SK-N-SH treated with all-trans-retinoic acid at 6 μM for 48 hours (cell line): ENCODE measurements around the gene HECTD4.
"Not testable (repeated sequence)": the region's sequence is repeated elsewhere in the genome, so short reads cannot be mapped to it uniquely, and the experiment has no call there.

Experiments used
- ATAC-seq: fragments of 200-7000 bp; cut with Tn5 transposase; 3 replicates; pipeline ENCODE4 v1.9.1; 2020; ENCODE audit warnings: mild to moderate bottlenecking, moderate library complexity
- ARNTL ChIP-seq: fragments of 450-650 bp; formaldehyde crosslinking; IDR thresholded peaks from 2 replicates; pipeline ENCODE4 v1.5.0; 2020; ENCODE audit warnings: low read depth, mild to moderate bottlenecking, moderate library complexity, borderline replicate concordance
- BACH2 ChIP-seq: fragments of 250-450 bp; sonication (Bioruptor Pico); IDR thresholded peaks from 2 replicates; pipeline ENCODE4 v1.9.0; 2021; ENCODE audit warnings: mild to moderate bottlenecking, borderline replicate concordance
- CSDC2 ChIP-seq: fragments of 250-450 bp; sonication (Bioruptor Pico); IDR thresholded peaks from 2 replicates; pipeline ENCODE4 v1.5.0; 2020; ENCODE audit warnings: mild to moderate bottlenecking, moderate library complexity
- CSRNP3 ChIP-seq: fragments of 250-450 bp; sonication (Bioruptor Pico); IDR thresholded peaks from 2 replicates; pipeline ENCODE4 v1.5.1; 2021; ENCODE audit warnings: mild to moderate bottlenecking, moderate library complexity
- ESRRG ChIP-seq: fragments of 250-450 bp; sonication (Bioruptor Pico); IDR thresholded peaks from 2 replicates; pipeline ENCODE4 v1.6.1; 2021; ENCODE audit warnings: mild to moderate bottlenecking
- GLIS3 ChIP-seq: fragments of 250-450 bp; sonication (Bioruptor Pico); IDR thresholded peaks from 2 replicates; pipeline ENCODE4 v1.5.0; 2020; ENCODE audit warnings: mild to moderate bottlenecking, moderate library complexity
- ISL1 ChIP-seq: fragments of 250-450 bp; sonication (Bioruptor Pico); IDR thresholded peaks from 2 replicates; pipeline ENCODE4 v2.1.2; 2022; ENCODE audit warnings: mild to moderate bottlenecking, moderate library complexity
- PATZ1 ChIP-seq: fragments of 250-450 bp; sonication (Bioruptor Pico); IDR thresholded peaks from 2 replicates; pipeline ENCODE4 v1.8.0; 2020; ENCODE audit warnings: mild to moderate bottlenecking, moderate library complexity, borderline replicate concordance
- POU6F1 ChIP-seq: fragments of 250-450 bp; sonication (Bioruptor Pico); IDR thresholded peaks from 2 replicates; pipeline ENCODE4 v1.8.0; 2021; ENCODE audit warnings: low read depth, mild to moderate bottlenecking, moderate library complexity, borderline replicate concordance
- PPARA ChIP-seq: fragments of 250-450 bp; sonication (Bioruptor Pico); IDR thresholded peaks from 2 replicates; pipeline ENCODE4 v1.5.0; 2020; ENCODE audit warnings: mild to moderate bottlenecking, borderline replicate concordance
- RARB ChIP-seq: fragments of 250-450 bp; sonication (Bioruptor Pico); IDR thresholded peaks from 2 replicates; pipeline ENCODE4 v1.8.0; 2021; ENCODE audit warnings: mild to moderate bottlenecking, moderate library complexity
- SNAI2 ChIP-seq: fragments of 250-450 bp; sonication (Bioruptor Pico); IDR thresholded peaks from 2 replicates; pipeline ENCODE4 v1.5.0; 2020; ENCODE audit warnings: mild to moderate bottlenecking, moderate library complexity
- TCF4 ChIP-seq: fragments of 250-450 bp; sonication (Bioruptor Pico); IDR thresholded peaks from 2 replicates; pipeline ENCODE4 v1.8.0; 2021; ENCODE audit warnings: mild to moderate bottlenecking, moderate library complexity, borderline replicate concordance
- TOX ChIP-seq: fragments of 250-450 bp; sonication (Bioruptor Pico); IDR thresholded peaks from 2 replicates; pipeline ENCODE4 v1.8.0; 2021; ENCODE audit warnings: mild to moderate bottlenecking, moderate library complexity, borderline replicate concordance
- TSHZ2 ChIP-seq: fragments of 250-450 bp; sonication (Bioruptor Pico); IDR thresholded peaks from 2 replicates; pipeline ENCODE4 v1.5.0; 2020; ENCODE audit warnings: mild to moderate bottlenecking, moderate library complexity
- ZC3H10 ChIP-seq: fragments of 250-450 bp; sonication (Bioruptor Pico); IDR thresholded peaks from 2 replicates; pipeline ENCODE4 v1.5.1; 2021; ENCODE audit warnings: mild to moderate bottlenecking, moderate library complexity
- ZFP3 ChIP-seq: fragments of 250-450 bp; sonication (Bioruptor Pico); IDR thresholded peaks from 2 replicates; pipeline ENCODE4 v1.5.0; 2020; ENCODE audit warnings: mild to moderate bottlenecking, moderate library complexity
- ZFP30 ChIP-seq: fragments of 450-650 bp; formaldehyde crosslinking; IDR thresholded peaks from 2 replicates; pipeline ENCODE4 v1.5.0; 2022; ENCODE audit warnings: mild to moderate bottlenecking, moderate library complexity
- ZNF565 ChIP-seq: fragments of 450-650 bp; formaldehyde crosslinking; conservative IDR thresholded peaks from 2 replicates; pipeline ENCODE4 v1.5.0; 2020; ENCODE audit warnings: low read depth, mild to moderate bottlenecking, moderate library complexity
- ZNF8 ChIP-seq: fragments of 450-650 bp; formaldehyde crosslinking; IDR thresholded peaks from 2 replicates; pipeline ENCODE4 v1.5.0; 2020; ENCODE audit warnings: mild to moderate bottlenecking, moderate library complexity
- TF ChIP-seq, protein P1 (sequence below): fragments of 250-450 bp; sonication (Bioruptor Pico); IDR thresholded peaks from 2 replicates; pipeline ENCODE4 v1.5.1; 2020; ENCODE audit warnings: low read depth, mild to moderate bottlenecking, moderate library complexity

HECTD4 gene

DNA sequence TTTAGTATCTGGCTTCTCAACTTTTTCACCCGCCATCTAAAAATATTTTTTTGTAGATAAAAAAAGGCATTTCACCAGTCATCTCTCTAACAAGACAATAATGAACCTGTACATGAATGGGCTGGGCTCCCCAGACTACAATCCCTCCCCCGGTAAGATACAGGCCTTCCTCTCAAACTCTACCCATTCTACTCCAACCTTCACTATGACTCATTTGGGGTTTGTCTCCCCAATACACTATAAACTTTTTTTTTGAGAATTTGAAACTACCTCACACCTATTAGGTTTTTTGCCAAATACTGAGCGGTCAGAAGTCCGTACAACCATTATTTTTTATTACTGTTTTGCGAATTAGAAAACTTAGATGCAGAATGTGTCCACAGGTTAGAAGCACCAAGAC is 26.4 kb upstream of the HECTD4 start:
- TF ChIP-seq PATZ1 (CRISPR knock-in tag) (no peak), TCF4 (CRISPR knock-in tag) (no peak), TOX (no peak), ZC3H10 (CRISPR knock-in tag) (no peak), PPARA (CRISPR knock-in tag) (no peak), RARB (CRISPR knock-in tag) (no peak), SNAI2 (CRISPR knock-in tag) (no peak), ARNTL (CRISPR knock-in tag) (no peak), POU6F1 (CRISPR knock-in tag) (no peak), ZNF565 (no peak), BACH2 (CRISPR knock-in tag) (no peak), TSHZ2 (CRISPR knock-in tag) (no peak), CSDC2 (CRISPR knock-in tag) (no peak), ZFP3 (CRISPR knock-in tag) (no peak)
- TF ChIP-seq, protein P1, sequence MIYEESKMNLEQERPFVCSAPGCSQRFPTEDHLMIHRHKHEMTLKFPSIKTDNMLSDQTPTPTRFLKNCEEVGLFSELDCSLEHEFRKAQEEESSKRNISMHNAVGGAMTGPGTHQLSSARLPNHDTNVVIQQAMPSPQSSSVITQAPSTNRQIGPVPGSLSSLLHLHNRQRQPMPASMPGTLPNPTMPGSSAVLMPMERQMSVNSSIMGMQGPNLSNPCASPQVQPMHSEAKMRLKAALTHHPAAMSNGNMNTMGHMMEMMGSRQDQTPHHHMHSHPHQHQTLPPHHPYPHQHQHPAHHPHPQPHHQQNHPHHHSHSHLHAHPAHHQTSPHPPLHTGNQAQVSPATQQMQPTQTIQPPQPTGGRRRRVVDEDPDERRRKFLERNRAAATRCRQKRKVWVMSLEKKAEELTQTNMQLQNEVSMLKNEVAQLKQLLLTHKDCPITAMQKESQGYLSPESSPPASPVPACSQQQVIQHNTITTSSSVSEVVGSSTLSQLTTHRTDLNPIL (CRISPR knock-in tag) = no peak
- no peak for ATAC-seq

DNA sequence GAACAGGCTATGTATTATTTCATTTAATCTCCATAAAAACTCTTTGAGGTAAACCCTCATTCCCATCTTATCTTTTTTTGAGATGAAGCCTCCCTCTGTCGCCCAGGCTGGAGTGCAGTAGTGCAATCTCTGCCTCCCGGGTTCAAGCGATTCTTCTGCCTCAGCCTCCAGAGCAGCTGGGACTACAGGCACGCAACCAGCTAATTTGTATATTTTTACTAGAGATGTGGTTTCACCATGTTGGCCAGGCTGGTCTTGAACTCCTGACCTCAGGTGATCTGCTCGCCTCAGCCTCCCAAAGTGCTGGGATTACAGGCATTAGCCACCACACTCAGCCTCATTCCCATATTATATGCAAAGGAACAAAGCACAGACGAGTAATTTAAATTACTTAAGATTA is 25.5 kb upstream of the HECTD4 start:
- ATAC-seq = not testable (repeated sequence)

DNA sequence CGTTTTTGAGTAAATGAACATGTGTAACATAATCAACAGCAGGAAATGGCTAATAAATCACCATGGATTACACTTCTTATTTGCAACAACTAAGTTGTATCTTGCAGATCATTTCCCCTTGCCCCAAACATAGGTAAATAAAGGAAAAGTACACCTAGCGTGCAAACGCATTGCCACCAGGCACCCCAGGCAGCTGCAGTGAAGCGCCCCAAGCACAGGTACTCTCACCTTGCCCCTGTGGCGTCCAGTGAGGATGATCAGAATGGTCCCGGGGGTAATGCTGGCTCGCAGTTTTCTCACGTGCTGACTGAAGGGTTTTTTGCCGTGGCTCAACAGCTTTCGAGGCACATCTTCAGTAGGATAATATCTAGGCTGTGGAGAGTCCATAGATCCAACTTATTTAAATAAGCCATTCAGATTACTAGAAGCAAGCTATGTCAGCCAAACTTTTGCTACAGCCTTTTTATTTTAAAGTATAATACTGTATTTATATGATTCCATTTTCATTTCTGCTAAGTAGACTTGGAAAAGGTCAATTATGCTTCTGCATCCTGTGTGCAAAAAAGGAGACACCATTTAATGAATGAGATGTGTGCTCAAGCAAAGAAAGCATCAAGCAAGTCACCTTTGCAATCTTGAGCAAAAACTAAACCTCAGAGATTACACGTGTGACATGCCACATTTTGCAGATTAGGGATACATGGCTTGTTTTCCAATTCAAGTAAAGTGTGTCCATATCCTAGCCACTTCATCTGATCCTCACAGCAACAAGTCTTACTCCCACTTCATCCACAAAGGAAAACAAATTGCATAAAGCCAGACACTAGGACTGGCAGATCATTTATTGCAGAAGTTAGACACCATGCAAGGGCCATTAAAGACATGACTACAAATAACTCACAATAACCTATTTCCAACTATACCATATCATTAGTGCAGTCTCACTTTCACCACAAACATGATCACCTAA is 24.6 kb upstream of the HECTD4 start:
- ATAC-seq = no peak
- no peak for TF ChIP-seq TOX
- TF ChIP-seq ZFP30 (CRISPR knock-in tag) = no peak
- no peak for TF ChIP-seq ZNF8 (CRISPR knock-in tag)
- no peak for TF ChIP-seq CSRNP3 (CRISPR knock-in tag)
- no peak for TF ChIP-seq ARNTL (CRISPR knock-in tag)
- no peak for TF ChIP-seq RARB (CRISPR knock-in tag)
- TF ChIP-seq GLIS3 (CRISPR knock-in tag) = no peak
- TF ChIP-seq, protein P1 (CRISPR knock-in tag) = no peak
- TF ChIP-seq PATZ1 (CRISPR knock-in tag) = no peak
- TF ChIP-seq ISL1 (CRISPR knock-in tag) = no peak
- no peak for TF ChIP-seq TCF4 (CRISPR knock-in tag)
- TF ChIP-seq POU6F1 (CRISPR knock-in tag) = no peak
- no peak for TF ChIP-seq BACH2 (CRISPR knock-in tag)
- no peak for TF ChIP-seq PPARA (CRISPR knock-in tag)
- TF ChIP-seq ESRRG = no peak
- TF ChIP-seq ZC3H10 (CRISPR knock-in tag) = no peak
- TF ChIP-seq ZNF565 = no peak
